Skeletal muscle satellite cell (primary cell): ENCODE data around the gene NBDY.

Experiments used
- H3K27me3 ChIP-seq: 2 replicates; pipeline ENCODE4 v1.7.0; 2013; ENCODE audit warnings: low read length; ENCODE audit not compliant: control insufficient read depth, insufficient read depth
- H3K36me3 ChIP-seq: 2 replicates; pipeline ENCODE4 v1.7.0; 2013; ENCODE audit warnings: mild to moderate bottlenecking, control low read depth, low read length; ENCODE audit not compliant: insufficient read depth
- H3K4me1 ChIP-seq: 2 replicates; pipeline ENCODE4 v1.7.0; 2013; ENCODE audit warnings: low read length; ENCODE audit not compliant: control insufficient read depth, insufficient read depth
- H3K4me2 ChIP-seq: 2 replicates; pipeline ENCODE4 v1.7.0; 2013; ENCODE audit warnings: mild to moderate bottlenecking, low read length
- H3K4me3 ChIP-seq: 2 replicates; pipeline ENCODE4 v1.7.0; 2013; ENCODE audit warnings: low read length
- H3K9ac ChIP-seq: 2 replicates; pipeline ENCODE4 v1.7.0; 2013; ENCODE audit warnings: mild to moderate bottlenecking, low read depth, low read length, moderate library complexity
- H3K9me3 ChIP-seq: replicated peaks from 2 replicates; pipeline ENCODE4 v1.7.0; 2013; ENCODE audit warnings: mild to moderate bottlenecking, control low read depth, low read length

Gene NBDY

DNA sequence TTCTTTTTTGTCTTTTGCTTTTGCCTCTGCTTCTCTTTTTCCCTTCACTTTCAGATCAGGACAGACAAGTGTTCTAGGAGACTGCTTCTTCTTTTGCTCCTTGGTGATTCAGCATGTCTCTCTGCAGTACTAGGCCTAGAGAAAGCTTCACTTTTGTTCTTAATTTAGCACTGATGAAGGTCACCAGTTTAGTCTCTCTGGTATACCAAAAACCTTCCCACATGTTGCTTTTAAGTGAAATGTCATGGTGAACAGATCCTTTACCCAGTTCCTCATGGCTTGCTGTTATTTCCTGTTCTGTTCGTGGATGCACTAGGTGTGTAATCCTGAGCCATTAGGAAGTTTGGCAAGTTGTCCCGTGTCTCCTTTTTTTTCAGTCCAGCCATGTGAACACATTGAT is 53.3 kb downstream of the NBDY start:
- Histone ChIP-seq H3K9ac (no peak overlapping the region), H3K36me3 (no peaks in the 10 kb centered on the region), H3K4me3 (no peak overlapping the region), H3K4me2 (no peak overlapping the region), H3K4me1 (no peaks in the 10 kb centered on the region), H3K27me3 (no peaks in the 10 kb centered on the region), H3K9me3 (no peaks in the 10 kb centered on the region)

GRCh38 chrX:56782791-56783449 is 53.9 kb downstream of the NBDY start:
- Histone ChIP-seq H3K27me3 (no peaks in the 10 kb centered on the region), H3K4me3 (peak overlapping the region; percentile 63), H3K4me2 (peak overlapping the region; percentile 74), H3K4me1 (no peaks in the 10 kb centered on the region), H3K36me3 (no peaks in the 10 kb centered on the region), H3K9me3 (no peaks in the 10 kb centered on the region), H3K9ac (peak overlapping the region; percentile 60)

- H3K4me1 ChIP-seq, result no peaks in the 10 kb centered on the region
- H3K9ac ChIP-seq, result peak overlapping the region; percentile 60
- no peaks in the 10 kb centered on the region for H3K27me3 ChIP-seq
- H3K4me2 ChIP-seq, result peak overlapping the region; percentile 74
- H3K9me3 ChIP-seq, result no peaks in the 10 kb centered on the region
- no peaks in the 10 kb centered on the region for H3K36me3 ChIP-seq
- H3K4me3 ChIP-seq, result peak overlapping the region; percentile 63
These were observed 54.4 kb downstream of the NBDY start for GRCh38 chrX:56783450-56783831.

- Histone ChIP-seq H3K27me3 (no peaks in the 10 kb centered on the region), H3K9ac (no peak overlapping the region), H3K4me2 (peak overlapping the region; percentile 74), H3K4me3 (no peak overlapping the region), H3K4me1 (no peaks in the 10 kb centered on the region), H3K9me3 (no peaks in the 10 kb centered on the region), H3K36me3 (no peaks in the 10 kb centered on the region)
These were observed 55.1 kb downstream of the NBDY start for GRCh38 chrX:56783996-56784620.

DNA sequence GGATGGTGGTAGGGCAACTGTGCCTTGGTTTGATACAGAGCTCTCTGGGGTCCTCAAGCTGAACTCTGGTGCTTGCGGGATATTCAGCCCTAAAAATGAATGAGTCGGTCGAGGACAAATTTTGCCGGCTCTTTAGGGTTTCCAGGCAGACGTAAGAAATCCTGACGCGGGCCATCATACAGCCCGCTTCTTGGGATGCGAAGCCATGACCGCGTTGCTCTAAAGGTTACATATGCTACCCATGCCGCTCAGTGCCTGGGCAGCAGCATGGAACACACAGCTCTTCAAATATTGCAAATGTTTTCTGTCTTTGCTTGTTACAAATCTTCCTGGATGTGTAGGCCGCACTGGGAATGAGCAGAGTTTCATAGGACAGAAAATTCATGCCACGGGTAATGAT is 55.6 kb downstream of the NBDY start:
- Histone ChIP-seq H3K4me2 (no peak overlapping the region), H3K36me3 (no peaks in the 10 kb centered on the region), H3K4me1 (no peaks in the 10 kb centered on the region), H3K27me3 (no peaks in the 10 kb centered on the region), H3K4me3 (no peak overlapping the region), H3K9ac (no peak overlapping the region), H3K9me3 (no peaks in the 10 kb centered on the region)

DNA sequence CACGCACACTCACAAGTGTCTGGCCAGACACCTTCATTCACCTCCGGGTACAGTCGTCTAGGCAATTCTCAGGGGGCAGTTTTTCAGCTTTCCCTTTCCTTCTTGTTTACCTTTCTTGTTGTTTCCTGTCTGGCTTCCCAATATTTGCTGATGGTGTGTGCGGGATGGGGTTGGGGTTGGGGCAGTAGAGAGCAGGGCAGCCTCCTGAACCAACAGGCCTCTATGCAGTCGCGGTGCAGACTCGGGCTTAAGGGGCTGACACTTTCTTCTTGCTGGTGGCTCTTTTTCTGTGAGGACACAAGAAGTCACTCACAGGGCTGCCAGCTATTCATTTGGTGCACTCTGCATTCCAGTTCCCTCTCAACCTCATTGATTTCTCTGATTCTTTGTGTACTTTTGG is 56.4 kb downstream of the NBDY start:
- H3K36me3 ChIP-seq, result no peaks in the 10 kb centered on the region
- no peaks in the 10 kb centered on the region for H3K27me3 ChIP-seq
- H3K9me3 ChIP-seq, result no peaks in the 10 kb centered on the region
- H3K4me3 ChIP-seq, result no peak overlapping the region
- H3K9ac ChIP-seq, result no peak overlapping the region
- H3K4me2 ChIP-seq, result no peak overlapping the region
- no peaks in the 10 kb centered on the region for H3K4me1 ChIP-seq

GRCh38 chrX:56786889-56787733 is 58.1 kb downstream of the NBDY start:
- Histone ChIP-seq H3K9me3 (no peaks in the 10 kb centered on the region), H3K4me2 (no peak overlapping the region), H3K4me3 (no peak overlapping the region), H3K36me3 (no peaks in the 10 kb centered on the region), H3K27me3 (no peaks in the 10 kb centered on the region), H3K9ac (no peak overlapping the region), H3K4me1 (no peaks in the 10 kb centered on the region)

- Histone ChIP-seq H3K9ac (no peak overlapping the region), H3K4me3 (no peak overlapping the region), H3K27me3 (no peaks in the 10 kb centered on the region), H3K36me3 (no peaks in the 10 kb centered on the region), H3K4me2 (no peak overlapping the region), H3K4me1 (no peaks in the 10 kb centered on the region), H3K9me3 (no peaks in the 10 kb centered on the region)
These were observed 58.7 kb downstream of the NBDY start for GRCh38 chrX:56787734-56788152.

- no peaks in the 10 kb centered on the region for H3K36me3 ChIP-seq
- no peak overlapping the region for H3K9ac ChIP-seq
- H3K4me3 ChIP-seq, result no peak overlapping the region
- H3K4me2 ChIP-seq, result no peak overlapping the region
- no peaks in the 10 kb centered on the region for H3K9me3 ChIP-seq
- peaks cover 1% of the 10 kb centered on the region for H3K4me1 ChIP-seq
- H3K27me3 ChIP-seq, result no peaks in the 10 kb centered on the region
These were observed 59.2 kb downstream of the NBDY start for GRCh38 chrX:56788229-56788628.

DNA sequence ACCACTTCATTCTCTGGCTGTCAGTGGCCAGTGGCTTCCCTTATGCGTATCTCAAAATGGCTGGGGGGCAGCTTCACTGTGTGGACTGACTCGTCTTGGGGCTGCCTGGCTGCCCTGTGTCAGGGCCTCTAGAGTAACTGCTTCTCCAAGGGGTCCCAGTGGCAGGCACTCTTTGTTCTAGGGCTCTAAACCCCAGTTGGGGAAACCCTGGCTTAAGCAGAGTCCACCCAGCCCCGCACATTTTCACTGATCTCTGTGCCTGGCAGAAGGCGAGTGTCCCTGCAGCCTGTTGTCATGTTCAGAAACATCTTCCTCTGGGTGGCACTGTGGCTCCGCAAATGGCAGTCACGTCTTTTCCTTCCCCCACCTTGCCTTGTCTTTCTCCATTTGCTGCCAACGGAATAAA is 59.7 kb downstream of the NBDY start:
- Histone ChIP-seq H3K36me3 (no peaks in the 10 kb centered on the region), H3K4me1 (peaks cover 6% of the 10 kb centered on the region), H3K9me3 (no peaks in the 10 kb centered on the region), H3K4me2 (no peak overlapping the region), H3K27me3 (no peaks in the 10 kb centered on the region), H3K9ac (no peak overlapping the region), H3K4me3 (no peak overlapping the region)

DNA sequence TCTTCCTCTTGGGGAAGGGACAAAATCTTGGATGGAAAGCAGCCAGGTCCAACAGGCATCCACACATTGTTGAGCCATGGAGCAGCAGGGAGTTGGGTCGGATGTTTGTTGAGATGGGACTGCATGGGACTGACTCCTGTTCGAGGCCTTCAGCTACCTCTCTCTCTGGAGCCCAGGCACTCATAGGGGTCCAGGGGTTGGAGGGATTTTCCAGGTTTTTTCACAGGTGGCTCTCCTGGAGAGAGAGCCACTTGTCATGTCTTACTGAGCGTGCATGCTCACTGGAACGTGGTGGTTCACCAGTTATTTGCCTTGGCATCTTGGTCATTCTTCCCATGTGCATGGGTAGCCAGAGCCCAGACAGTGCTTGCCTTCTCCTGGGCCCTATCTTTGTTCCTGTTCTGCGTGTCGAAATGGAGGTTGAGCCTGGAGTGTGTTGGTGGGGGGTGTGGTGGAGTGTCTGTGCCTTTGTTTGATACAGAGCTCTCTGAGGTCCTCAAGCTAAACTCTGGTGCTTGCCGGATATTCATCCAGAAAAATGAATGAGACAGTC is 60.6 kb downstream of the NBDY start:
- H3K36me3 ChIP-seq, result no peaks in the 10 kb centered on the region
- peaks cover 9% of the 10 kb centered on the region for H3K4me1 ChIP-seq
- H3K9me3 ChIP-seq, result no peaks in the 10 kb centered on the region
- H3K9ac ChIP-seq, result no peak overlapping the region
- H3K27me3 ChIP-seq, result no peaks in the 10 kb centered on the region
- no peak overlapping the region for H3K4me3 ChIP-seq
- H3K4me2 ChIP-seq, result no peak overlapping the region
